Stimulated activated CD4-positive, alpha-beta T cell treated with anti-CD3 and anti-CD28 coated beads, Interleukin-2, amount 100 ng/mL, for 4 hours (primary cell): ENCODE measurements around the gene DIP2C.
"Not testable (repeated sequence)": the region's sequence is repeated elsewhere in the genome, so short reads cannot be mapped to it uniquely, and the experiment has no call there.

Experiments
- DNase-seq: peaks from one replicate; pipeline ENCODE4 v3.0.0-alpha.2; 2020; ENCODE audit warnings: low read depth

DIP2C gene

DNA sequence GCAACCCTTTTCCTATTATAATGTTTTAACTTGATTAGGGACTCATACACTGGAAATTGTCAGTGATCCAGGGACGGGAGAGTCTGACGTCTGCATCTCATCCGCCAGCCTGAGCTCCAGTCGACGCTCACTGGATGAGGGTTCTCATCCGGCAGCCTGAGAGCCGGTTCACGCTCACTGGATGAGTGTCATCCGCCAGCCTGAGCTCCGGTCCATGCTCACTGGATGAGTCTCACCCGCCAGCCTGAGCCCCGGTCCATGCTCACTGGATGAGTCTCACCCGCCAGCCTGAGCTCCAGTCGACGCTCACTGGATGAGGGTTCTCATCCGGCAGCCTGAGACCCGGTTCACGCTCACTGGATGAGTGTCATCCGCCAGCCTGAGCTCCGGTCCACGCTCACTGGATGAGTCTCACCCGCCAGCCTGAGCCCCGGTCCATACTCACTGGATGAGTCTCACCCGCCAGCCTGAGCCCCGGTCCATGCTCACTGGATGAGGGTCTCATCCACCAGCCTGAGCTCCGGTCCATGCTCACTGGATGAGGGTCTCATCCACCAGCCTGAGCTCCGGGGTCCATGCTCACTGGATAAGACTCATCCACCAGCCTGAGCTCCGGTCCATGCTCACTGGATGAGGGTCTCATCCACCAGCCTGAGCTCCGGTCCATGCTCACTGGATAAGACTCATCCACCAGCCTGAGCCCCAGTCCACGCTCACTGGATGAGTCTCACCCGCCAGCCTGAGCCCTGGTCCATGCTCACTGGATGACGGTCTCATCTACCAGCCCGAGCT, 209.6 kb downstream of the DIP2C start:
- DNase-seq, result not testable (repeated sequence)

DNA sequence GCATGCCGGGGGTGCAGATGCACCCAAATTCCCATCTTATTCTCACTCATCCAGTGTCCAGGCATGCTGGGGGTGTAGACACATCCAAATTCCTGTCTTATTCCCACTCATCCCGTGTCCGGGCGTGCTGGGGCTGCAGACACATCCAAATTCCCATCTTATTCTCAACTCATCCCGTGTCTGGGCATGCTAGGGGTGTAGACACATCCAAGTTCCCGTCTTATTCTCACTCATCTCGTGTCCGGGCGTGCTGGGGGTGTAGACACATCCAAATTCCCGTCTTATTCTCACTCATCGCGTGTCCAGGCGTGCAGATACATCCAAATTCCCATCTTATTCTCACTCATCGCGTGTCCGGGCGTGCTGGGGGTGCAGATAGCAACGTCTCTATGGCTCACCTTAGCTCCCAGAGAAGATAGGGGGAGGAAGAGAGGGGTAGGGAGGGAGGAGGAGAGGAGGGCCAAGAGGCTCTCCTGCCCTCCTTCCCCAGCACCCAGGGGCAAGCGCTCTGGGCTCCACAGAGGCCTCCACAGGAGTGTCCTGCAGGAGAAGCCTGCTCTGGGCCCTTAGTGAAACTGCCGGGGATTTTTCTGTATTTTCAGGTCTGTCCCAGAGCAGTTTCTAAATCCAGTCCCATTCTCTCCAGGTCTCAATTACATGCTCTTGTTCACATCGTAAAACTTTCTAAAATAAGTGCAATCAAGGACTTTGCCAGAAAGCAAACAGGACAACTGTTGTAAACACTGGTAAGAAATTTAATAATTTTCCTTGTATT, 210.8 kb downstream of the DIP2C start:
- no peak for DNase-seq

DNA sequence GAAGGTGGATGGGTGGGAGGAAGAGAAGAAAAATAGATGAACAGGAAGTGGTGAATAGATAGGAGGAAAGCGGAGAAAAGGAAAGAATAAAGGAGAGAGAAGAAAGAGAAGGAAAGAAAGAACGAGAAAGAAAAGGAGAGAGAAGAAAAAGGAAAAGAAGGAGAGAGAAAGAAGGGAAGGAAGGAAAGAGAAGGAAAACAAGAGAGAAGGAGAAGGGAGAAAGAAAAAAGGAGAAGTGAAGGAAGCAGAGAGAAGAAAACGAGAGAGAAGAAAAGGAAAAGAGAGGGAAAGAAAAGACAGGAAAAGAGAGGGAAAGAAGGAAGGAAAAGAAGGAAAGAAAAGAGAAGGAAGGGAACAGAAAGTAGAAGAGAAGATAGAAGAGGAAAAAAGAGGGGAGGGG, 211.8 kb downstream of the DIP2C start:
- DNase-seq, result no peak

DNA sequence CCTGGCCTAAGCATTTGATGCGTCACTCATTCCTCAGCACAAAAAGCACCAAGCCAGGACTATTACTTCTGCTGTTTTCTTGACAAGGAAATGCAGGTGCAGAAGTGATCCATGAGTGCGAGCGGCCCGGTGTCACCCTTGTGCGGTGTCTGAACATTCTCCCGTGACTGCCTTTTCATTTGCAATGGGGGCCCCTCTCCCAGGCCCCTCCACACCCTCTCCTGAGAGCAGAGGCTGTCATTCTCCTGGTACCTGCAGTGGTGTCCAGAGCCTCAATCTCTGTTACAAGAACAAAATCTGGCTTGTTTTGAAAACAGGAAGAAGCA, 213.1 kb downstream of the DIP2C start:
- DNase-seq, result no peak

DNA sequence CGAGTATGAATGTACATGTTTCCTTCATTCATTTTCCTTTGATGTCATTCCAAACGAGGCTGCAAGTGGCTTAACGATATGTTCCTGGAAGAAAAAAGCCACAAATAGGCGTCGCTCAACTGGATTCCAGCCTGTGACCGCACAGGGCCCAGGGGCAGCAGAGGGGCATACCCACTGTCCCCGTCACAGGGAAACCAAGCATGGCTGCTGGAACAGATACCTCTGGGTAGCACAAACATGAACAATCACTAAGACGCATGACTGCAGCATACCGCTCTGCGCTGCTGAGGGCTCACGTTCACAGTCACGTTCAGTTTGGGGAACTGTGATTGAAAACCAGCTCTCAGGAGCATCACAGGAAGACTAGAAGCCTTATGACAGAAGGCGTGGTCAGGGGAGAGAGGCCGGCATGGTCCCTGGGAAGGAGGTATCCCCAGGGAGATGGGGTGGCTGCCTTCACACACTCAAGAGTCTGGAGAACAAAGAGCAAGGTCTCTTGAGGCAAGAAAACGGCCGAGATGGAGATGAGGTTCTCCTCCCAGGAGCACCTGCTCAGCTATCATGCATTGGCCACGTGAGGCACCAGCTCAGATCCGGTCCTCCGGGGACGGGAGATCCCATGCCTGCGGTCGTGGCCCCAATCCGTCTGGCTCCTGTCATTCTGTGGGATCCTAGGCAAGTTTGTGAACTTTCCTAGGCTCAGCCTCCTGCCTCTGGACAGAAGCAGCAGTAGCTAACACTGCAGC, 213.6 kb downstream of the DIP2C start:
- no peak for DNase-seq

DNA sequence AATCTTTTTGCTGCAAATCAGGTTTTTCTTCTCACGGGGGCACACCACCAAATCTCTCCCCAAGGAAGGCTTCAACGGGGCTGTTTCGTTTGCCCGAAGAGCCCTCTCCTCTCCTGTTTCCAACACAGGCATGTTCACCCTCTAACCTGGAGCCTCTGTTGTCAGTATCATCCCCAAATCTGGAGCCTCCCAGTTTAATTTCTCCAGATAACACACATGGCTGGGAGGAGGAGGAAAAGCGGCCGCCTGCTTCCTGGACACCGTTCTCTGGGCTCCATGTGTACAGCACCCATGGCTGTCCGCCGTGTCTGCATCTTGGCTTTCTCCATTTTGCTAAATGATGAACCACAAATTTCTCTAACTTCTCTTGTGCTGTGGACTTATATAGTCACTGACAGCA, 214.5 kb downstream of the DIP2C start:
- no peak for DNase-seq

DNA sequence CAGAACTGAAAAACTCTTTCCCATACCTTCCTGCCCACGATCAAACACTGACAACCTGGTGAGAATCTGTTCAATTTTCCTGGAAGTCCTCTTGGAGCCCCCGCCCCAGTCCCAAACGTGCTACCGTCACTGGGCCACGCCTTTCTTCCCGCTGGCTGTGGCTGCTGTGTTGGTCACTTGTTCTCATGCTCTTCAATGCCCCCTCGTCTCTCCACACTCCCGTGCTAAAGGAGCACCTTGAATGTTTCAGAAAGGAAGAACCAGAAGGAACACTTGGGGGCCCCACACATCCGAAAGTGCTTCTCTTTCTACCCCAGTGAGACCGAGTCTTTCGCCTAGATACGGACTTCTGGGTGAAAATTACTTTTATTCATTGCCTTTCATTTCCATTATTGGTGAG, 215.1 kb downstream of the DIP2C start:
- no peak for DNase-seq

DNA sequence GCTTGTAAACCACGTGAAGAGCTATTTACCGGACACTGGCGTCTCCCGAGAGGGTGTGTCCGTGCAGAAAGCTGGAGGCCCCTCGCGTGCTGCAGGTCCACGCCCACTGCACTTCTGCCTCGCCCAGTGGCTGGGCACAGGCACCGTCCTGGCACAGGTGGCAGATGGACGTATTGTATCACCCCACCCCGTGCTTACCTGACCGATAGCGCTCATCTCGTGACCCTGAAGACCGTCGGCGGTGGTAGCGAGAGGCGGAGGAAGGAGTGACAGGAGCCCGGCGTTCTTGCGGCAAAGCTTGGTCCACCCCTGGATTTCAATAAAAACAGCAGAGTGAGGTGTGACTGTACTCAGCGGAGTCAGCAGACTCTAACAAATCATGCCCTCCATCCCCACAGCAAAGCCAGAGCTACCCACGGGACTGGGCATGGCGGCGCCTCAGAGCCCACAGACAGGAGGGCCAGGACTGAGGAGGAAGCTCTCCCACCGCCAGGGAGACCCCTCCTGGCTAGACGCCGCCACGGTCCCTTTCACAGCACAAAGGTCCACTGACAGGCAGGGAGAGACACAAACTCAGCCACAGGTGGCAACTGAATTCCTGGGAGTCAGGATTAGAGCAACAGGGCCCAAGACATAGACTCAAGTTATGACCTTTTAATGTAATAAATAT, 217.1 kb downstream of the DIP2C start:
- DNase-seq, result no peak

DNA sequence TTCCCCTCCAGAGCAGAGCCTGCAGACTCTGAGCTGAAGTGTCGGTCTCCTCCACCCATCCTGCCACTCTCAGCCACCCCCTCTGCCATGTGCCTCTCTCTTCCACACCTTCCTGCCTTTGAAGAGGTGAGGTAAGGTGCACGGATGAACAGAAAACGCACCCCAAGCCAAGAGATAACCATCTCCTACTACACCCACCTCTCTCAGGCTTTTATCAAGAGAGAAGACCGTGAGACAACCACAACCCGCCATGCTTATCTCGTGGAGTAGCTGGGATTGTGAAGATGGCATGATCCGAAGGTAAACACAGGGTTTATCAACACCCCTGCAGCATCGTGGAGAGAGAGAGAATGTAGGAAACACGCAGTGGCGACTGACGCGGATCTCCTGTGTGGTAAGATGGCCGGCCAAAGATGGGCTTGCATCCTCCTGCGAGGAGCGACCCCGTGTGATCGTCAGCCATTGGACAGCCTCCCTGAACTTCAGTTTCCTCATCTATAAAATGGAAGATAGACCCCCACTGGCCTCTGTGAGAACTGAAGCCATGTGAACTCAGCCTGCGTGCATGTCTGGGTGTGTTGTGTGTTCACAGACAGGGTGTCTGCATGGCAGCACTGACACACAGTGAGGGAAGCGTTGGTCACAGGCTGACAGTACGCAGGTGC, 219.0 kb downstream of the DIP2C start:
- DNase-seq, result no peak

DNA sequence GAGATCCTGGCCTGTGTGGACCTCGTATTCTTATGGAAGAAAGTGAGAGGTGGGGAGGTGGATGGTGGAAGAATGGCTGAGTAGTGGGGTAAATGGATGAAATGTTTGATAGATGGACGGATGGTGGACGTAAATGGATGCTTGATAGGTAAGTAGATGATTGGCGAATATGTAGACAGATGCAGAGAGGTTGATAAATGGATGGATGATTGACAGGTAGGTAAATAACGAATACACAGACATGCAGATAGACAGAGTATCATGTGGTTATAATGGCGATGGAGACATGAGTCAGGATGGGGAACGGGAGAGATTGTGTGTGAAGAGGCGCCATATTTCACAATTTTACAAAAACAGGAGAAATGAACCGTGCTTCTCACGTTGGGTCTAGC, 219.5 kb downstream of the DIP2C start:
- no peak for DNase-seq

DNA sequence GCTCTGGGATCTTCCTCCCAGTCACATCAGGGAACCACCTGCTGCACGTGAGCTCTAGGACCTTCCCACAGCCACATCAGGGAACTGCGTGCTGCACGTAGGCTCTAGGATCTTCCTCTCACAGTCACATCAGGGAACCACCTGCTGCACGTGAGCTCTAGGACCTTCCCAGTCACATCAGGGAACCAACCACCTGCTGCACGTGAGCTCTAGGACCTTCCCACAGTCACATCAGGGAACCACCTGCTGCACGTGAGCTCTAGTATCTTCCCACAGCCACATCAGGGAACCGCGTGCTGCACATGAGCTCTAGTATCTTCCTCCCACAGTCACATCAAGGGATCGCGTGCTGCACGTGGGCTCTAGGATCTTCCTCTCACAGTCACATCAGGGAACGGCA, 229.7 kb downstream of the DIP2C start:
- DNase-seq, result no peak

DNA sequence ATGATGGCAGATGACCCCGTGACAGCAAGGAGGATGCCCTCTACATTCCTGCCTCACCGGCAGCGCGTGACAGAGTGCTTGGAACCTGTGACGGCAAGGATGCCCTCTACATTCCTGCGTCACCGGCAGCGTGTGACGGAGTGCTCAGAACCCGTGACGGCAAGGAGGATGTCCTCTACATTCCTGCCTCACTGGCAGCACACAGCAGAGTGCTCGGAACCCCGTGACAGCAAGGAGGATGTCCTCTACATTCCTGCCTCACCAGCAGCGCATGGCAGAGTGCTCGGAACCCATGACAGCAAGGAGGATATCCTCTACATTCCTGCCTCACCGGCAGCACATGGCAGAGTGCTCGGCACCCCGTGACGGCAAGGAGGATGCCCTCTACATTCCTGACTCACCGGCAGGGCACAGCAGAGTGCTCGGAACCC, 231.0 kb downstream of the DIP2C start:
- no peak for DNase-seq

DNA sequence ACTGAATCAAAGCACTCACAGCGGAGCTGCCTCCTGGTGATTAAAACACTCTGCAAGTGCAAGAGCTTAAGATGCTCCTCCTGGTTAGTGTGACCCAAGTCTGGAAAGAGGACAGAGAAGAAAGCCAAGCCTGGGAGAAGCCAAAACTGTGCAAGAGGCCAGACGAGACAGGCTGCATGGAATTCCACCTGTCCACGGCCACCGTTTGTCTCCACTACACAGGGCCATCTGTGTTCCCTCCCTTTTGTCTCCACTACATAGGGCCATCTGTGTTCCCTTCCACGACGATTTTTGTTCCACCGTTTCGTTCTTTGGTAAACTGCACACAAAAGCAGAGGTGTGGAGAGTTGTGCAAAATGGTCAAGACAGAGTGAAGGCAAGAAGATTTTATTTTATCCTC, 233.0 kb downstream of the DIP2C start:
- DNase-seq, result no peak

DNA sequence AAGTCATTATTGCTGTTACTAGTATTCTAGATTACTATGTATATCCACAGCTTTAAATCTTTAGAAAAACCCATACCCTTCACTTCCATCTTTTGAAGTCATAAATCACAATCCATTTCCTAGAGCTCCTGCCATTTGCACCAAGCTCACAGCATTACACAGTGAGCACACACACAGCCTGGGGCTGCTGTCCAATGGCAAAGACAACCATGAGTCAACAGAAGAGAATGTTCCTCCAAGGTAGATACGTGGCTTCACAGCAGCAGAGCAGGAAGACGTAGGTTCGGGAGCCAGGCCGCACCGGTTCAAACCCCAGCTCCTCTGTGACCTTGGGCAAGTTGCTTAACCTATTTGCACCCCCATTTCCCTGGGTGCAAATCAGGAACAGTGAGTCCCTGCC, 234.6 kb downstream of the DIP2C start:
- no peak for DNase-seq

DNA sequence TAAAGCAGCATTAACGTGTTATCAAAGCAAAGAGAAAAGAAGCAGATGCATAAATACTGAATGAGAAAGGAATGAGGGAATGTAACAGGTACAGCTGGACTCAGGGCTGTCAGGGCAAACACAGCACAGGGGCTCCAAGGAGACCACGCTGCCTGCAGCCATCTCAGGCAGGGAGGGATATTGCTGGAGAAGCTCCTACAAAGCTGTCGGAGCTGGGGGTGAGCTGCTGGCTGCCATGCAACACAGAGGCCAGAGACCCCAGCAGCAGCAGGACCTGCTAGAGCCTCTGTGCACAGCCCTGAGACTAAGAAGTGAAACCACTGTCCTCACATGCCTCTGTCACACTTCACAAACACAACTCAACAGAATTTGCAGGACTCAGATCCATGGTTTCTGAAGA, 235.8 kb downstream of the DIP2C start:
- no peak for DNase-seq

DNA sequence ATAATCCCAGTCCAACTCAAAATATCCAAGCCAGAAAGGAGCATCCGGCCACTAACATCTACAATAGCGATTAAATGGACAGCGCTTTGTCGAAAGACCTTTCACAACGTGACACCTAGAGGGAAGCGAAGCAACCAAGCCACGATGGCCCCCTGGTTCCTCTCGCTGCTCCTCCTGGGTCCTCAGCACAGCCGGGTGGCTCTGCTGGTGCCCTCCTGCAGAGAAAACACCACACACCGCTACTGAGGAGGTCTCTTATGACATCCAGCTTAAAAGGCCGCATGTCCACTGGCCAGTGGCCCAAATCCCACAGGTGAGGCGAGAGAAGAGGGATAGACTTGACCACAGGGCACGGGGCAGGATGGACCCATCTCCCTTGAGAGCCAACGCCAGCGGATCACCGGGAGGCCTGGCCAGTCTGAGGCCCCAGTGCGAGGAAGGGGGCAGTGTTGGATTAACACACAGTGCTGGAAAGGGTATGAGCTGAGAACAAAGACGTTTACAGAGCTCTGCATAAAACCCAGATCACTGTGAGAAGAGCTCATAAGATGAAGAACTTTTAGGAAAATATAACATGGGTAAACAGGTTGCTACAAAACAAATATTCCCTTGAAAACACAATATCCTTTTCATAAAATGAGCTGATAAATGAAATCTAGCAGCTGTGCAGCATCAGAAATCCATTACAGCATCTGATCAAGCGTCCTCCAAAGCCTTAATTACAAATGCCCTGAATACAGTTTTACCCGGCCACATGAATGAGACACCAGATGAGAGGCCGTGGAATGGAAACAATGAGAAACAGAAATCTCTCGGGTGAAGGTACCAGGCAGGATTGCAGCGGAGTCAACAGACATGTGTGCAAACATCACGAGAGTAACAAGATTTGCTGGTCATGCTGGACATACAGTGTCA, 236.7 kb downstream of the DIP2C start:
- no peak for DNase-seq

DNA sequence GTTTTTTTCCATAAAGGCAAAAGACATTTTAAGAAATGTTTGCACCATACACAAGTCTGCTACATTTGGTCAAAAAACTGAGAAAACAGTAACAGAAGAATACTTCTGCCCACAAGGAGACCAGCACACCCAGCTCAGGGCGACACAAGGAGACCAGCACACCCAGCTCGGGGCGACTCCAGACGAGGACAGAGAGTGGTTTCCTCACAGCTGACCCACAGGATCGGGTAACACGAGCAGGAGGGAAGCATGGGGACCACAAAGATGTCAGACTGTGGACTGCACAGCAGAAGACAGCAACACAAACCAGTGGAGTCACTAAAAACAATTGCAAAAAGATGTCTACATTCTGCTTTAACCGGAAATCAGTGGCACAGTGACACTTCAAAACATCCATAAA, 237.6 kb downstream of the DIP2C start:
- DNase-seq, result no peak

DNA sequence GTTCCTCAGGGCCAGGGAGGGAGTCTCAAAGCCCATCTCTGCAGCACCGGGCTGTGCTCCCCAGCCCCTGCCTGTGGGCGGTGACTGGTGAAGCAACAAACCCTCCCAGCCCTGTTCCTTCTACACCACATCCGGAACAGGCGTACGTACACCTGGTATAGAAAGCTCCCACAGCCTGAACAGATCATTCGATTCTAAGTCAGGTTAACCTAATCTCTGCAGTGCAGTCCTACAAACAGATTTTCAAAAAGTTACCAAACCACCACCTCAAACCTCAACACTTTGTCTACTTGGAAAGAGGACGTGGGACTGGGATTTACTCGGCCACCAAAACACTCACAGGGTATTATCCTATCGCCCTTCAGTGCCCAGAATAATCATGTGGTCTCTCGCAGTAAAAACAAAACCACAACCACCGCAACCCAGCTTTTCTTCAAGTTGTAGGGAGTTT, 238.4 kb downstream of the DIP2C start:
- DNase-seq, result peak; percentile 51

DNA sequence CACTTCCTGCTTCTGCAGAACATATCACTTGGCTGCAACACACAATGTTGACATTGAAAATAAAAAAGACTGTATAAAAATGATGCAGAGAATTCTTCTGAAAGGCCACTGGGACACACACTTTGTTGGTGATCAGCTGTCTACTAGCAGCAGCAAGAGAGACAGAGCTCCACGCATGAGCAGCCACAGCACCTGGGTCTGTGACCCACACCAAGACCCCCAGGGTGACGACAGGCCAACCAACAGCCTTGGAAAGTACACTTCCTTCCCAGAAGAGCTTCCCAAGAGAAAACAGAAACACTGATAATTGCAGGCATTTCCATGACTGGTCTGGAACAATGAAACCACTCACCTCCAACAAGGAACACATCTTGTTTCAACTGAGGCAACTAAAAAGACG, 239.0 kb downstream of the DIP2C start:
- no peak for DNase-seq

DNA sequence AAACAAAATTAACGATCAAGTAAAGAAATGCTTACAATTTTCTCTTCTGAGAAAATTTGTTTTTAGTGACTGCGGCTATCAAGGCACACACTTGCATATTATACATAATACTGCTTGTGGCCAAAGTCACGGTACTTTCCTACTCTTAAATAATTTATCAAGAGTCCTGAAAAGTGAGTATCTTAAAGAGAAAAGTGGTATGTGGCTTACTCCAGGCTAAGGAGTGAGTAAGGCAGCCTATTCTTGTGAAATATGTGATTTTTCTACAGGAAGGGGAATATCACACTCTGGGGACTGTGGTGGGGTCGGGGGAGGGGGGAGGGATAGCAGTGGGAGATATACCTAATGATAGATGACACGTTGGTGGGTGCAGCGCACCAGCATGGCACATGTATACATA, 240.1 kb downstream of the DIP2C start:
- not testable (repeated sequence) for DNase-seq

DNA sequence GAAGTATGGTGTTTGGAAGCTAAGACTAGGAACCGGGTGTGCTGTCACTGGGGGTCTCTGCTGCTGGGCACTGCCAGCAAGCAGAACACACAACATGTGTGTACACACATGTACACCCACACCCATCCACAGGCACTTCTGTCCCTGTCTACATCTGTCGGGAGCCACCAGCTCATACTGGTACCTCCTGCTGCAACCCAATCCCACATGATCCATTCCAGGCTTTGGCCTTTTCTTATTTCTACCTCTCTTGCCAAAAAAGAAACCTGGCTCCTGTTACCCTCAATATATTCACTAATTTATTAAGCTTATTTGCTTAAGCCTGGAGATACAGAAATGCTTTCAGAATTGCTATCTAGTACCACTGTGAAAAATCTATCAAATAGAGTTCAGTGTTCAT, 246.0 kb downstream of the DIP2C start:
- DNase-seq, result no peak
